ENCODE results near the gene PDXP.

The PDXP gene

GRCh38 chr22:37610480-37611129 lies 47.9 kb upstream of the PDXP start:
- Histone ChIP-seq H3K4me1 (ENCODE audit: control insufficient read depth, insufficient read depth, low read depth, low read length) (peaks cover 20% of the 10 kb centered on the region), H3K9me3 (ENCODE audit: control insufficient read depth, low read length) (no peaks in the 10 kb centered on the region), H2AFZ (ENCODE audit: low read depth, low read length) (no peak overlapping the region), H2BK15ac (ENCODE audit: low read depth, poor library complexity, severe bottlenecking) (no peak overlapping the region), H2BK120ac (ENCODE audit: low read depth, low read length) (no peak overlapping the region), H4K91ac (ENCODE audit: low read length) (no peak overlapping the region), H3K36me3 (ENCODE audit: control insufficient read depth in 1 of 2, insufficient read depth in 2 of 2, low read depth in 1 of 2, low read length in 2 of 2) (peaks cover 11 to 26% of the 10 kb centered on the region in 2 experiments), H3K18ac (ENCODE audit: low read depth in 1 of 2, low read length in 2 of 2) (no peak overlapping the region), H3K4ac (ENCODE audit: low read depth in 1 of 2, low read length in 2 of 2) (peak overlapping the region in 1 of 2 experiments; percentile 36), H3K79me1 (replicated peaks; ENCODE audit: low read length, poor library complexity, severe bottlenecking) (peaks cover 20% of the 10 kb centered on the region), H4K8ac (ENCODE audit: low read length) (no peak overlapping the region), H3K27me3 (ENCODE audit: control insufficient read depth in 1 of 2, insufficient read depth in 1 of 2, low read length in 2 of 2) (peaks cover 0 to 4% of the 10 kb centered on the region in 2 experiments), H3K9ac (ENCODE audit: low read length) (peak overlapping the region; percentile 95), H3K4me2 (ENCODE audit: low read length, poor library complexity, severe bottlenecking) (no peak overlapping the region), H3K27ac (ENCODE audit: low read length, poor library complexity, severe bottlenecking) (no peak overlapping the region), H2AK5ac (ENCODE audit: low read length, severe bottlenecking) (peak overlapping the region; percentile 6), H2BK12ac (ENCODE audit: low read length in 2 of 2) (no peak overlapping the region), H3K4me3 (ENCODE audit: insufficient read depth in 1 of 2, low read depth in 1 of 2, low read length in 2 of 2) (peak overlapping the region in 1 of 2 experiments; percentile 93), H3K23ac (ENCODE audit: low read length in 2 of 2) (no peak overlapping the region), H3K14ac (ENCODE audit: low read length in 2 of 2) (no peak overlapping the region), H2BK5ac (ENCODE audit: low read depth, low read length, poor library complexity, severe bottlenecking) (no peak overlapping the region)
- WGBS, result 94% methylated on average over 7 of the region's 15 CpGs
- DNase-seq, result no peak

GRCh38 chr22:37611207-37611606 lies 47.3 kb upstream of the PDXP start:
- H3K18ac ChIP-seq (ENCODE audit: low read depth in 1 of 2, low read length in 2 of 2), result no peak overlapping the region
- no peak overlapping the region for H4K8ac ChIP-seq (ENCODE audit: low read length)
- H2BK15ac ChIP-seq (ENCODE audit: low read depth, poor library complexity, severe bottlenecking), result no peak overlapping the region
- peaks cover 21% of the 10 kb centered on the region for H3K79me1 ChIP-seq (replicated peaks; ENCODE audit: low read length, poor library complexity, severe bottlenecking)
- H2BK120ac ChIP-seq (ENCODE audit: low read depth, low read length), result no peak overlapping the region
- H3K4me1 ChIP-seq (ENCODE audit: control insufficient read depth, insufficient read depth, low read depth, low read length), result peaks cover 20% of the 10 kb centered on the region
- H3K27me3 ChIP-seq (ENCODE audit: control insufficient read depth in 1 of 2, insufficient read depth in 1 of 2, low read length in 2 of 2), result no peaks in the 10 kb centered on the region
- H2AFZ ChIP-seq (ENCODE audit: low read depth, low read length), result no peak overlapping the region
- WGBS, result 89% methylated on average over 6 of the region's 6 CpGs
- H3K14ac ChIP-seq (ENCODE audit: low read length in 2 of 2), result no peak overlapping the region
- no peak overlapping the region for H3K4me2 ChIP-seq (ENCODE audit: low read length, poor library complexity, severe bottlenecking)
- H3K27ac ChIP-seq (ENCODE audit: low read length, poor library complexity, severe bottlenecking), result no peak overlapping the region
- no peak for DNase-seq
- H2AK5ac ChIP-seq (ENCODE audit: low read length, severe bottlenecking), result peak overlapping the region; percentile 43
- no peak overlapping the region for H2BK12ac ChIP-seq (ENCODE audit: low read length in 2 of 2)
- H3K4me3 ChIP-seq (ENCODE audit: insufficient read depth in 1 of 2, low read depth in 1 of 2, low read length in 2 of 2), result peak overlapping the region in 1 of 2 experiments; percentile 93
- H3K23ac ChIP-seq (ENCODE audit: low read length in 2 of 2), result no peak overlapping the region
- no peak overlapping the region for H3K4ac ChIP-seq (ENCODE audit: low read depth in 1 of 2, low read length in 2 of 2)
- no peak overlapping the region for H4K91ac ChIP-seq (ENCODE audit: low read length)
- peak overlapping the region; percentile 95 for H3K9ac ChIP-seq (ENCODE audit: low read length)
- peaks cover 14 to 29% of the 10 kb centered on the region in 2 experiments for H3K36me3 ChIP-seq (ENCODE audit: control insufficient read depth in 1 of 2, insufficient read depth in 2 of 2, low read depth in 1 of 2, low read length in 2 of 2)
- H3K9me3 ChIP-seq (ENCODE audit: control insufficient read depth, low read length), result no peaks in the 10 kb centered on the region
- H2BK5ac ChIP-seq (ENCODE audit: low read depth, low read length, poor library complexity, severe bottlenecking), result no peak overlapping the region

GRCh38 chr22:37616201-37617083 lies 42.1 kb upstream of the PDXP start:
- peaks cover 3% of the 10 kb centered on the region for H3K4me1 ChIP-seq (ENCODE audit: control insufficient read depth, insufficient read depth, low read depth, low read length)
- no peak overlapping the region for H3K4me3 ChIP-seq (ENCODE audit: insufficient read depth in 1 of 2, low read depth in 1 of 2, low read length in 2 of 2)
- H3K79me1 ChIP-seq (replicated peaks; ENCODE audit: low read length, poor library complexity, severe bottlenecking), result peaks cover 28% of the 10 kb centered on the region
- H3K14ac ChIP-seq (ENCODE audit: low read length in 2 of 2), result no peak overlapping the region
- no peak overlapping the region for H3K4me2 ChIP-seq (ENCODE audit: low read length, poor library complexity, severe bottlenecking)
- no peak overlapping the region for H3K4ac ChIP-seq (ENCODE audit: low read depth in 1 of 2, low read length in 2 of 2)
- no peak overlapping the region for H2AK5ac ChIP-seq (ENCODE audit: low read length, severe bottlenecking)
- no peak overlapping the region for H4K91ac ChIP-seq (ENCODE audit: low read length)
- no peaks in the 10 kb centered on the region for H3K9me3 ChIP-seq (ENCODE audit: control insufficient read depth, low read length)
- H2BK5ac ChIP-seq (ENCODE audit: low read depth, low read length, poor library complexity, severe bottlenecking), result no peak overlapping the region
- WGBS, result 95% methylated on average over 27 of the region's 27 CpGs
- no peak overlapping the region for H2BK12ac ChIP-seq (ENCODE audit: low read length in 2 of 2)
- H2BK120ac ChIP-seq (ENCODE audit: low read depth, low read length), result no peak overlapping the region
- H4K8ac ChIP-seq (ENCODE audit: low read length), result no peak overlapping the region
- DNase-seq, result no peak
- H3K23ac ChIP-seq (ENCODE audit: low read length in 2 of 2), result no peak overlapping the region
- no peak overlapping the region for H3K9ac ChIP-seq (ENCODE audit: low read length)
- H3K27me3 ChIP-seq (ENCODE audit: control insufficient read depth in 1 of 2, insufficient read depth in 1 of 2, low read length in 2 of 2), result no peaks in the 10 kb centered on the region
- H2BK15ac ChIP-seq (ENCODE audit: low read depth, poor library complexity, severe bottlenecking), result no peak overlapping the region
- H3K18ac ChIP-seq (ENCODE audit: low read depth in 1 of 2, low read length in 2 of 2), result no peak overlapping the region
- no peak overlapping the region for H2AFZ ChIP-seq (ENCODE audit: low read depth, low read length)
- H3K27ac ChIP-seq (ENCODE audit: low read length, poor library complexity, severe bottlenecking), result no peak overlapping the region
- H3K36me3 ChIP-seq (ENCODE audit: control insufficient read depth in 1 of 2, insufficient read depth in 2 of 2, low read depth in 1 of 2, low read length in 2 of 2), result peaks cover 59 to 69% of the 10 kb centered on the region in 2 experiments

- WGBS, result 100% methylated on average over 1 of the region's 1 CpG
Observed at GRCh38 chr22:37617431-37617830, 41.1 kb upstream of the PDXP start.

More at GRCh38 chr22:37617431-37617830, 41.1 kb upstream of the PDXP start:
- no peak for DNase-seq
- Histone ChIP-seq H4K91ac (ENCODE audit: low read length) (no peak overlapping the region), H3K23ac (ENCODE audit: low read length in 2 of 2) (no peak overlapping the region), H2BK120ac (ENCODE audit: low read depth, low read length) (no peak overlapping the region), H3K14ac (ENCODE audit: low read length in 2 of 2) (no peak overlapping the region), H4K8ac (ENCODE audit: low read length) (no peak overlapping the region), H3K79me1 (replicated peaks; ENCODE audit: low read length, poor library complexity, severe bottlenecking) (peaks cover 27% of the 10 kb centered on the region), H3K18ac (ENCODE audit: low read depth in 1 of 2, low read length in 2 of 2) (no peak overlapping the region), H3K9me3 (ENCODE audit: control insufficient read depth, low read length) (no peaks in the 10 kb centered on the region), H3K36me3 (ENCODE audit: control insufficient read depth in 1 of 2, insufficient read depth in 2 of 2, low read depth in 1 of 2, low read length in 2 of 2) (peaks cover 63 to 76% of the 10 kb centered on the region in 2 experiments), H3K4me3 (ENCODE audit: insufficient read depth in 1 of 2, low read depth in 1 of 2, low read length in 2 of 2) (no peak overlapping the region), H3K9ac (ENCODE audit: low read length) (no peak overlapping the region), H3K4me2 (ENCODE audit: low read length, poor library complexity, severe bottlenecking) (no peak overlapping the region), H3K27ac (ENCODE audit: low read length, poor library complexity, severe bottlenecking) (no peak overlapping the region), H3K4me1 (ENCODE audit: control insufficient read depth, insufficient read depth, low read depth, low read length) (peaks cover 2% of the 10 kb centered on the region), H3K4ac (ENCODE audit: low read depth in 1 of 2, low read length in 2 of 2) (no peak overlapping the region), H2AK5ac (ENCODE audit: low read length, severe bottlenecking) (no peak overlapping the region), H2BK5ac (ENCODE audit: low read depth, low read length, poor library complexity, severe bottlenecking) (no peak overlapping the region), H2BK12ac (ENCODE audit: low read length in 2 of 2) (no peak overlapping the region), H2BK15ac (ENCODE audit: low read depth, poor library complexity, severe bottlenecking) (no peak overlapping the region), H3K27me3 (ENCODE audit: control insufficient read depth in 1 of 2, insufficient read depth in 1 of 2, low read length in 2 of 2) (no peaks in the 10 kb centered on the region), H2AFZ (ENCODE audit: low read depth, low read length) (no peak overlapping the region)
